Subcutaneous abdominal adipose tissue (tissue), 5 donors: ENCODE measurements around the gene NMD3.
A peak's percentile ranks its signal among the peaks of the same experiment; 100 is the strongest.

Source experiments
- H3K27ac ChIP-seq: one replicate; pipeline ENCODE4 v1.7.0; 2013; ENCODE audit warnings: low read depth, mild to moderate bottlenecking, inconsistent platforms, low read length, moderate library complexity
- H3K27me3 ChIP-seq, 5 donors: one replicate each; pipeline ENCODE4 v1.7.0; 2013; ENCODE audit warnings: low read length in 5 of 5, inconsistent platforms in 1 of 5; ENCODE audit not compliant: control insufficient read depth in 5 of 5, insufficient read depth in 4 of 5
- H3K36me3 ChIP-seq, 5 donors: one replicate each; pipeline ENCODE4 v1.7.0; 2013; ENCODE audit warnings: low read length in 5 of 5; ENCODE audit not compliant: control insufficient read depth in 5 of 5, insufficient read depth in 5 of 5
- H3K4me1 ChIP-seq, 5 donors: one replicate each; pipeline ENCODE4 v1.7.0; 2013; ENCODE audit warnings: low read length in 5 of 5, mild to moderate bottlenecking in 3 of 5, moderate library complexity in 1 of 5; ENCODE audit not compliant: control insufficient read depth in 5 of 5, insufficient read depth in 5 of 5
- H3K4me3 ChIP-seq, 5 donors: one replicate each; pipeline ENCODE4 v1.7.0; 2013; ENCODE audit warnings: low read length in 5 of 5, low read depth in 1 of 5
- H3K9ac ChIP-seq, 5 donors: one replicate each; pipeline ENCODE4 v1.7.0; 2013; ENCODE audit warnings: low read length in 5 of 5, mild to moderate bottlenecking in 4 of 5, moderate library complexity in 3 of 5
- H3K9me3 ChIP-seq, 5 donors: one replicate each; pipeline ENCODE4 v1.7.0; 2013; ENCODE audit warnings: low read length in 5 of 5; ENCODE audit not compliant: control insufficient read depth in 5 of 5
- donor health status: healthy.
- donor health status: healthy.
- donor health status: healthy.
- donor health status: healthy.
- donor health status: healthy.

NMD3 gene

GRCh38 chr3:161208931-161209330, 12.2 kb upstream of the NMD3 start:
- H3K4me3 ChIP-seq, result no peak overlapping the region
- H3K27ac ChIP-seq, result no peak overlapping the region
- no peak overlapping the region for H3K9ac ChIP-seq
- peaks cover 0 to 5% (median 0%) of the 10 kb centered on the region in 5 donors for H3K4me1 ChIP-seq
- H3K36me3 ChIP-seq, result no peaks in the 10 kb centered on the region
- no peaks in the 10 kb centered on the region for H3K9me3 ChIP-seq
- no peaks in the 10 kb centered on the region for H3K27me3 ChIP-seq

DNA sequence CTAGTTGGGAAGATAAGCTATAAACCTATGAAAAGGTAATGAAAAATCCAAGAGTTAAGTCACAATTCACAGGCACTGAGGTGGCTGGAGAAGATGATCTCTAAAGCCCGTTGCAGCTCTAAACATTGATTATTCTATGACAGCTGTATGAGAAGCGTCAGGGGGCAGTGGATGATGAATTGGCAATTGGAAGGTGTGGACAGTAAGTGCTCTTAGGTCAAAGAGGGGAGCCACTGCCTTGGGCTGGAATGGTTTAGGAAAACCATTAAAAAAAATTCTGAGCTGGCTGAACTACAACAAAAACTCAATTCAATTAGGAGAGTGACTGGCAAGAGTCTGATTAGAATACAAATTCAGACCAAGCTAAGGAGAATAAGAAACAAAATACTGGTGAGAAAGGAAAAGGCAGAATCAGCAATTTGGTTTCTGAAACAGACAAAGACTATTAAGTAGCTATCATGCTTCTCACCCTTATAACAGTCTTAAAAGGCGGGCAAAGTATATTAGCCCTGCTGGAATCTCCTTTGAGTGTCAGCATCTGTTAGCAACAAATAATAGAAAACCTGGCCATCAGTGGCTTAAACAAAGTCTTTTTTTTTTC, 8.8 kb upstream of the NMD3 start:
- H3K4me3 ChIP-seq, result no peak overlapping the region
- peaks cover 0 to 5% (median 0%) of the 10 kb centered on the region in 5 donors for H3K4me1 ChIP-seq
- H3K36me3 ChIP-seq, result no peaks in the 10 kb centered on the region
- H3K9ac ChIP-seq, result no peak overlapping the region
- H3K27me3 ChIP-seq, result no peaks in the 10 kb centered on the region
- H3K9me3 ChIP-seq, result no peaks in the 10 kb centered on the region
- no peak overlapping the region for H3K27ac ChIP-seq

- H3K36me3 ChIP-seq, result no peaks in the 10 kb centered on the region
- no peak overlapping the region for H3K4me3 ChIP-seq
- no peak overlapping the region for H3K27ac ChIP-seq
- no peaks in the 10 kb centered on the region for H3K9me3 ChIP-seq
- H3K4me1 ChIP-seq, result peaks cover 0 to 5% (median 3%) of the 10 kb centered on the region in 5 donors
- H3K27me3 ChIP-seq, result no peaks in the 10 kb centered on the region
- no peak overlapping the region for H3K9ac ChIP-seq
These were observed 8.2 kb upstream of the NMD3 start for GRCh38 chr3:161212906-161213305.

DNA sequence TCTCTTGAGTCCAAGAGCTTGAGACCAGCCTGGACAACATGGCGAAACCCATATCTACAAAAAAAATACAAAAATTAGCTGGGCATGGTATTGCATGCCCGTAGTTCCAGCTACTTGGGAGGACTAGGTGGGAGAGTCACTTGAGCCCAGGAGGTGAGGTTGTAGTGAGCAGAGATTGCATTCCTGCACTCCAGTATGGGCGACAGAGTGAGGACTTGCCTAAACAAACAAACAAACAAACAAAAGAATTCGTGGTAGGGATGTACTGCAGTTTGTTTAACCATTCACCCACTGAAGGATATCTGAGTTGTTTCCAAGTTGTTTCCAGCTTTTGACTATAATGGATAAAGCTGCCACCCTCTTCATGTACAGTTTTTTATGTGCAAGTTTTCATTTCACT, 7.5 kb upstream of the NMD3 start:
- H3K4me3 ChIP-seq, result no peak overlapping the region
- no peaks in the 10 kb centered on the region for H3K36me3 ChIP-seq
- H3K27me3 ChIP-seq, result no peaks in the 10 kb centered on the region
- peaks cover 0 to 5% (median 3%) of the 10 kb centered on the region in 5 donors for H3K4me1 ChIP-seq
- no peak overlapping the region for H3K27ac ChIP-seq
- H3K9ac ChIP-seq, result no peak overlapping the region
- H3K9me3 ChIP-seq, result no peaks in the 10 kb centered on the region

DNA sequence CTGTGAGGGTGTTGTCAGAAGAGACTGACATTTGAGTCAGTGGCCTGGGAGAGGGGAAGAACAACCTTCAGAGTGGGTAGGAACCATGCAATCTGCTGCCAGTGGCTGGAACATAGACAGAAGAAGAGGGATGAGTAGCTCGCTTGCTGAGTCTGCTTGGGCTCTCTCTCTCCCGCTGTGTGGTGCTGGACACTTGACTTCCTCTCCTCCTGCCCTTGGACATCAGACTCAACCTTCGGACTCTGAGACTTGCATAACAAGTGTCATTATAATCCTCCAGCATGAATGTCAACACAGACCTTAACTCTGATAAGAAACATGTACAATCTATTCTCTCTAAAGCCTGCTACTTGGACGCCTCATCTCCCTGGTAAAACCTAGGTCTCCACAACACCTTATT, 5.9 kb upstream of the NMD3 start:
- peaks cover 0 to 5% (median 3%) of the 10 kb centered on the region in 5 donors for H3K4me1 ChIP-seq
- no peak overlapping the region for H3K9ac ChIP-seq
- no peaks in the 10 kb centered on the region for H3K27me3 ChIP-seq
- H3K27ac ChIP-seq, result no peak overlapping the region
- H3K36me3 ChIP-seq, result no peaks in the 10 kb centered on the region
- H3K4me3 ChIP-seq, result no peak overlapping the region
- no peaks in the 10 kb centered on the region for H3K9me3 ChIP-seq

DNA sequence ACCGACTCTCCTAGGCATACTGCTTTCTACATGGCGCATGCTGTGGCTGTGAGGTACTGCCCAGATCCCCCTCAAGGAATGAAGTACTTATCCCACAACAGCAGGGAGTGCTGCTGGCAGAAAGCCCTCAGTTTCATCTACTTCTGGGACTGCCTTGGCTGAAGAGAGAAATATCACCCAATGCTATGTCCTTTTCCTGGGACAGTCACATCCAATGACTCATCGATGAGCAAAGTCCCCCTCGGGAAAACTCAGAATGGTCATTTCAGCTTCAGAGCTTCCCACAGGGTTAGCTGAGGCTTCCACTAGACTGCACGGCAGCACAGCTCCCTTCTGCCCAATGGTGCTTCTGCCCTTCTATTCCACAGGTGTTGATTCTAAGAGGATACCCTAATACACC, 3.6 kb upstream of the NMD3 start:
- Histone ChIP-seq H3K9me3 (no peaks in the 10 kb centered on the region), H3K4me1 (peaks cover 6 to 16% (median 14%) of the 10 kb centered on the region in 5 donors), H3K27ac (no peak overlapping the region), H3K27me3 (no peaks in the 10 kb centered on the region), H3K9ac (no peak overlapping the region), H3K36me3 (no peaks in the 10 kb centered on the region), H3K4me3 (no peak overlapping the region)

- Histone ChIP-seq H3K36me3 (no peaks in the 10 kb centered on the region), H3K27ac (no peak overlapping the region), H3K9ac (no peak overlapping the region), H3K9me3 (no peaks in the 10 kb centered on the region), H3K4me1 (peaks cover 8 to 28% (median 21%) of the 10 kb centered on the region in 5 donors), H3K4me3 (no peak overlapping the region), H3K27me3 (no peaks in the 10 kb centered on the region)
These were observed 1.6 kb upstream of the NMD3 start for GRCh38 chr3:161219495-161219894.

GRCh38 chr3:161221806-161222600, 892 bp downstream of the NMD3 start:
- no peaks in the 10 kb centered on the region for H3K9me3 ChIP-seq
- H3K27ac ChIP-seq, result peak overlapping the region; percentile 88
- H3K27me3 ChIP-seq, result no peaks in the 10 kb centered on the region
- H3K36me3 ChIP-seq, result peaks cover 1 to 9% (median 7%) of the 10 kb centered on the region in 5 donors
- peak overlapping the region; percentile 78 to 94 (median 89) for H3K4me3 ChIP-seq
- peak overlapping the region; percentile 73 to 97 (median 94) for H3K9ac ChIP-seq
- peaks cover 8 to 35% (median 21%) of the 10 kb centered on the region in 5 donors for H3K4me1 ChIP-seq

DNA sequence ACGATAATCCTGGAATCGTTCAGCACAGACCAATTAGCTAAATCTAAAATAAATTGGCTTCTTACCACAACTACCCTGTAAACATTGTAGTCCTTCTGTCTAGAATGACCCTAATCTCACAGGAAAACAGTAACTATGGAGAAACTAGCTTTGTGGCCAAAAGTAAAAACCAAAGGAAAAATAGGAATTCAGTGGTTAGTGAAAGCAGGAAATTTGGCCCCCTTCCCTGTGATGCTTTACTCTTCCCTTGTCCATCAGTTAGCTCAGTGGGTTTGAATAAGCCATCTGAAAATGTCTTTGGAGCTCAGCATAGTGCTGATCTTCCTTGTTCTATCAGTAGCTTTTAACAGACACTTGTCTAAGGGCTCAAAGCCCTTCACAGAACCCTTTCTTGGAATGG, 1.6 kb downstream of the NMD3 start:
- H3K36me3 ChIP-seq, result peaks cover 6 to 13% (median 8%) of the 10 kb centered on the region in 5 donors
- peak overlapping the region in 4 of 5 donors; percentile 28 to 97 (median 94) for H3K9ac ChIP-seq
- no peaks in the 10 kb centered on the region for H3K9me3 ChIP-seq
- no peaks in the 10 kb centered on the region for H3K27me3 ChIP-seq
- H3K4me1 ChIP-seq, result peaks cover 6 to 35% (median 21%) of the 10 kb centered on the region in 5 donors
- peak overlapping the region; percentile 56 to 94 (median 89) for H3K4me3 ChIP-seq
- no peak overlapping the region for H3K27ac ChIP-seq

GRCh38 chr3:161224786-161225185, 3.7 kb downstream of the NMD3 start:
- H3K27ac ChIP-seq, result no peak overlapping the region
- H3K36me3 ChIP-seq, result peaks cover 14 to 28% (median 20%) of the 10 kb centered on the region in 5 donors
- peak overlapping the region in 1 of 5 donors; percentile 28 for H3K4me3 ChIP-seq
- peaks cover 6 to 35% (median 21%) of the 10 kb centered on the region in 5 donors for H3K4me1 ChIP-seq
- H3K9ac ChIP-seq, result no peak overlapping the region
- H3K27me3 ChIP-seq, result no peaks in the 10 kb centered on the region
- no peaks in the 10 kb centered on the region for H3K9me3 ChIP-seq
